Karpas-422 (cell line): ENCODE results near the gene TYMP. TPM values are rescaled to one million over a fixed set of nuclear protein-coding genes. Genes with fewer than 3 reads are reported as not detected.
"Not testable (repeated sequence)": the region's sequence is repeated elsewhere in the genome, so short reads cannot be mapped to it uniquely, and the experiment has no call there.

ENCODE experiments used
- DNase-seq: peaks from one replicate; pipeline ENCODE4 v3.0.0-alpha.2; 2015
- H2AFZ ChIP-seq: fragments of 200-600 bp; sonication (generic); 2 replicates; pipeline ENCODE4 v1.6.1; 2014; ENCODE audit warnings: antibody characterized with exemption, low read length, mixed read lengths
- H3K27ac ChIP-seq: fragments of 200-600 bp; sonication (generic); 2 replicates; pipeline ENCODE4 v1.5.1; 2014; ENCODE audit warnings: mild to moderate bottlenecking, low read length, moderate library complexity
- H3K27me3 ChIP-seq: fragments of 200-600 bp; sonication (generic); 2 replicates; pipeline ENCODE4 v1.6.1; 2014; ENCODE audit warnings: low read length, mixed read lengths
- H3K36me3 ChIP-seq: fragments of 200-600 bp; sonication (generic); 2 replicates; pipeline ENCODE4 v1.6.1; 2014; ENCODE audit warnings: low read length, mixed read lengths; ENCODE audit not compliant: insufficient read depth
- H3K4me1 ChIP-seq: fragments of 200-600 bp; sonication (generic); 2 replicates; pipeline ENCODE4 v1.6.1; 2014; ENCODE audit warnings: mild to moderate bottlenecking, low read length, mixed read lengths
- H3K4me2 ChIP-seq: fragments of 200-600 bp; sonication (generic); 2 replicates; pipeline ENCODE4 v1.6.1; 2014; ENCODE audit warnings: low read length, low read depth, mild to moderate bottlenecking; ENCODE audit not compliant: poor library complexity, severe bottlenecking
- H3K4me3 ChIP-seq: fragments of 200-600 bp; sonication (generic); 2 replicates; pipeline ENCODE4 v1.5.1; 2014; ENCODE audit warnings: mild to moderate bottlenecking, antibody characterized with exemption, low read length, mixed read lengths
- H3K79me2 ChIP-seq: fragments of 200-600 bp; sonication (generic); 2 replicates; pipeline ENCODE4 v1.6.1; 2014; ENCODE audit warnings: mild to moderate bottlenecking, low read length, mixed read lengths
- H3K9ac ChIP-seq: fragments of 200-600 bp; sonication (generic); 2 replicates; pipeline ENCODE4 v1.6.0; 2014; ENCODE audit warnings: low read length
- H3K9me2 ChIP-seq: fragments of 200-600 bp; sonication (generic), shearing (Covaris generic); replicated peaks from 2 replicates; pipeline ENCODE4 v1.6.0; 2014; ENCODE audit warnings: mild to moderate bottlenecking, low read length, moderate library complexity; ENCODE audit not compliant: insufficient read depth
- H3K9me3 ChIP-seq: fragments of 300-700, 200-600 bp; sonication (generic); 2 replicates; pipeline ENCODE4 v1.6.1; 2014; ENCODE audit warnings: low read length, mixed read lengths
- H4K20me1 ChIP-seq: fragments of 200-600 bp; sonication (generic); 2 replicates; pipeline ENCODE4 v1.6.1; 2014; ENCODE audit warnings: mild to moderate bottlenecking, antibody characterized with exemption, low read length, low read depth; ENCODE audit not compliant: insufficient read depth
- total RNA-seq: library from RNA; depleted of rRNA; stranded (reverse); fragments of >200 nt; shearing (Covaris generic); gene quantifications from 2 replicates; pipeline ENCODE4 v1.2.3, GENCODE V29; 2014; ENCODE audit warnings: low replicate concordance

TYMP gene
- total RNA-seq, 1 experiment from 2014 or later, result 1.8 TPM

GRCh38 chr22:50535113-50535512 is 5.3 kb upstream of the TYMP start:
- Histone ChIP-seq H3K4me2 (peak overlapping the region; percentile 63), H3K4me3 (peak overlapping the region; percentile 31; the same call in 1 of the 2 replicates), H3K9me3 (no peaks in the 10 kb centered on the region), H3K9me2 (no peaks in the 10 kb centered on the region), H3K9ac (peak overlapping the region; percentile 54), H3K36me3 (no peaks in the 10 kb centered on the region), H3K27ac (peak overlapping the region; percentile 95), H3K4me1 (peaks cover 75% of the 10 kb centered on the region), H2AFZ (peak overlapping the region; percentile 88), H4K20me1 (no peaks in the 10 kb centered on the region), H3K27me3 (no peaks in the 10 kb centered on the region), H3K79me2 (no peaks in the 10 kb centered on the region)
- DNase-seq, result peak; percentile 93

DNA sequence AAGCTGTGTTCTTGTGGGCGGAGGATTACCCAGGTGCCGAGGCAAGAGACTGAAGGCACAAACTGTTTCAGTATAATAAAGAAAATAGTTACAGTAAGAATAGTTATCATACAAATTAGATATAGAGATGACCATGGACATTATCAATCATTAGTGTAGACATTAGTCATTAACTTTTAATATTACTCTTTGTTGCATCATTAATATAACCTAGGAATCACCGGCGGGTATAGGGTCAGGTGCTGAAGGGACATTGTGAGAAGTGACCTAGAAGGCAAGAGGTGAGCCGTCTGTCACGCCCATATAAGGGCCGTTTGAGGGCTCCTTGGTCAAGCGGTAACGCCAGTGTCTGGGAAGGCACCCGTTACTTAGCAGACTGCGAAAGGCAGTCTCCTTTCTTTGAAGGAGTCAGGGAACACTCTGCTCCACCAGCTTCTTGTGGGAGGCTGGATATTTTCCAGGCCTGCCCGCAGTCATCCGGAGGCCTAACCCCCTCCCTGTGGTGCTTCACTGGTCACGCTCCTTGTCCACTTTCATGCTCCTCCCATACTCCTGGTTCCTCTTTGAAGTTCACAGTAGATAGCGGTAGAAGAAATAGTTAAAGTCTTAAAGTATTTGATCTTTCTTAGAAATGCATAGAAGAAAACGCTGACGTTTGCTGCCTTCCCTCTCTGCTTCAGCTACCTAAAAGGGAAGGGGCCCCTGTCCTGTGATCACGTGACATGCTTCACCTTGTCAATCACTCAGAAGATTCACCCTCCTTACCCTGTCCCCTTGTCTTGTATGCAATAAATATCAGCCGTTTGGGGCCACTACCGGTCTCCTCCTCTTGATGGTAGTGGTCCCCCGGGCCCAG is 4.3 kb upstream of the TYMP start:
- peak overlapping the region; percentile 62 for H3K9ac ChIP-seq
- peak; percentile 91 for DNase-seq
- H3K79me2 ChIP-seq, result not testable (repeated sequence)

DNA sequence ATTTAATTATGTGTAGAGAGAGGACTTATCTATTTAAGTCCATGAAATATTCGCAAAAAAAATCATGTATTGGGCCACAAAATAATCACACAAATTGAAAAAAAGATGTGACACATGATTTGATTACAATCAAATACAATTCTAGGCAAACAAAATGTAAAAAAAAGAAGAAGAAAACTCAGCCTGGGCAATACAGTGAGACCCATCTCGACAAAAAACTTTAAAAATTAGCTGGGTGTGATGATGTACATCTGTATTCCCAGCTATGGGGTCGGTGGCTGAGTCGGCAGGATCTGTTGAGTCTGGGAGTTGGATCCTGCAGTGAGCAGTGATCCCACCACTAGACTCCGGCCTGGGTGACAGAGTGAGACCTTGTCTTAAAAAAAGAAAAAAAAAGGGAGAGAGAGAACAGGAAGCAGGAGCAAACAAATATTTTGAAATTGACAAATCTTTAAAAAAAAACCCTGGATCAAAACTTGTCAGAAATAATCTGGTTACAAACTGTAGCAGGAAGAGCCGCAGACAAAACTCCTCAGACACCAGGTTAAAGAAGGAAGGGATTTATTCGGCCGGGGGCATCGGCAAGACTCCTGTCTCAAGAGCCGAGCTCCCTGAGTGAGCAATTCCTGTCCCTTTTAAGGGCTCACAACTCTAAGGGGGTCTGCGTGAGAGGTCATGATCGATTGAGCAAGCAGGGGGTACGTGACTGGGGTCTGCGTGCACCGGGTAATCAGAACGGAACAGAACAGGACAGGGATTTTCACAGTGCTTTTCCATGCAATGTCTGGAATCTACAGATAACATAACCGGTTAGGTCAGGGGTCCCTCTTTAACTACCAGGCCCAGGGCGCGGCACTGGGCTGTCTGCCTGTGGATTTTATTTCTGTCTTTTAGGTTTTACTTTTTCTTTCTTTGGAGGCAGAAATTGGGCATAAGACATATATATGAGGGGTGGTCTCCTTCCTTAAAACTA is 3.3 kb upstream of the TYMP start:
- peak overlapping the region; percentile 88 for H3K9ac ChIP-seq
- peak overlapping the region; percentile 78 for H3K4me3 ChIP-seq
- H4K20me1 ChIP-seq, result no peaks in the 10 kb centered on the region
- DNase-seq, result peak; percentile 48
- H3K36me3 ChIP-seq, result no peaks in the 10 kb centered on the region
- peak overlapping the region; percentile 95 for H3K27ac ChIP-seq
- H3K9me3 ChIP-seq, result no peaks in the 10 kb centered on the region
- H3K4me2 ChIP-seq, result peak overlapping the region; percentile 75
- no peaks in the 10 kb centered on the region for H3K9me2 ChIP-seq
- no peaks in the 10 kb centered on the region for H3K27me3 ChIP-seq
- H3K79me2 ChIP-seq, result no peaks in the 10 kb centered on the region
- peaks cover 64% of the 10 kb centered on the region for H3K4me1 ChIP-seq
- H2AFZ ChIP-seq, result no peak overlapping the region

More for the DNA sequence above, 4.3 kb upstream of the TYMP start:
- H3K36me3 ChIP-seq, H3K9me2 ChIP-seq, H3K27me3 ChIP-seq, H3K9me3 ChIP-seq, H4K20me1 ChIP-seq: not testable (repeated sequence)
- 0 out of 2 replicates have a peak overlapping the region, but pooled peaks have one; percentile 40 for H2AFZ ChIP-seq
- H3K4me2 ChIP-seq, result peak overlapping the region; percentile 75
- H3K4me3 ChIP-seq, result peak overlapping the region; percentile 55
- peak overlapping the region; percentile 95 for H3K27ac ChIP-seq
- H3K4me1 ChIP-seq, result peaks cover 65% of the 10 kb centered on the region

GRCh38 chr22:50531962-50532674 is 2.3 kb upstream of the TYMP start:
- Histone ChIP-seq H3K36me3 (no peaks in the 10 kb centered on the region), H3K4me1 (peaks cover 69% of the 10 kb centered on the region), H3K79me2 (no peaks in the 10 kb centered on the region), H3K27me3 (no peaks in the 10 kb centered on the region), H3K9me3 (no peaks in the 10 kb centered on the region), H2AFZ (no peak overlapping the region; the same call in 1 of the 2 replicates), H3K9ac (peak overlapping the region; percentile 88), H3K4me3 (peak overlapping the region; percentile 78), H3K4me2 (peak overlapping the region; percentile 75), H3K9me2 (no peaks in the 10 kb centered on the region), H3K27ac (peak overlapping the region; percentile 95), H4K20me1 (no peaks in the 10 kb centered on the region)
- peak; percentile 46 for DNase-seq

GRCh38 chr22:50531546-50531961 is 1.7 kb upstream of the TYMP start:
- Histone ChIP-seq H3K27ac (peak overlapping the region; percentile 95), H4K20me1 (no peaks in the 10 kb centered on the region), H3K4me2 (peak overlapping the region; percentile 75), H3K79me2 (no peaks in the 10 kb centered on the region), H3K27me3 (no peaks in the 10 kb centered on the region), H3K36me3 (no peaks in the 10 kb centered on the region), H3K4me1 (peaks cover 75% of the 10 kb centered on the region), H3K9ac (peak overlapping the region; percentile 88), H3K9me2 (no peaks in the 10 kb centered on the region), H3K4me3 (peak overlapping the region; percentile 78), H3K9me3 (no peaks in the 10 kb centered on the region), H2AFZ (no peak overlapping the region; the same call in 1 of the 2 replicates)
- peak; percentile 90 for DNase-seq

GRCh38 chr22:50530877-50531545 is 1.2 kb upstream of the TYMP start:
- Histone ChIP-seq H3K9me3 (no peaks in the 10 kb centered on the region), H3K27me3 (no peaks in the 10 kb centered on the region), H2AFZ (no peak overlapping the region; the same call in 1 of the 2 replicates), H3K9ac (peak overlapping the region; percentile 88), H3K79me2 (no peaks in the 10 kb centered on the region), H3K4me2 (peak overlapping the region; percentile 75), H3K36me3 (no peaks in the 10 kb centered on the region), H3K4me3 (peak overlapping the region; percentile 78), H3K4me1 (peaks cover 71% of the 10 kb centered on the region), H3K27ac (peak overlapping the region; percentile 95), H3K9me2 (no peaks in the 10 kb centered on the region), H4K20me1 (no peaks in the 10 kb centered on the region)
- peak; percentile 95 for DNase-seq

DNA sequence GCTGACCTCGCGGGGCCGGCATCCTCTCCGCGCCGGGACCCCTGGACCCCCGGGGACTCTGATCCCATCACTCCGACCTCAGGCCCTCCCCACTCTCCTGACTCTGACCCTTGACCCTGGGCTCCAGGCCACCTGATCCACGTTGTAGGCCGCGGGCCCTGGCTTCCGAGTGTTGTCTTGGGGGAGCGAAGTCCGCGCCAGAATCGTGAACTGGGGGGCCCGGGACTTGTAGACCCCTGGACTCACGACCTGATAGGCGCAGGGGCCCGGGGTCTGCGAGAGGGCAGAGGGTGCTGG is 716 bp upstream of the TYMP start:
- Histone ChIP-seq H3K4me2 (peak overlapping the region; percentile 75), H3K27ac (peak overlapping the region; percentile 95), H3K4me3 (peak overlapping the region; percentile 78), H3K9me2 (no peaks in the 10 kb centered on the region), H3K36me3 (no peaks in the 10 kb centered on the region), H3K4me1 (peaks cover 66% of the 10 kb centered on the region), H4K20me1 (no peaks in the 10 kb centered on the region), H3K9me3 (no peaks in the 10 kb centered on the region), H3K79me2 (no peaks in the 10 kb centered on the region), H2AFZ (no peak overlapping the region), H3K9ac (peak overlapping the region; percentile 88), H3K27me3 (no peaks in the 10 kb centered on the region)
- DNase-seq, result no peak
